Astrocyte (in vitro differentiated cells and primary cell): ENCODE data around the gene CHGA. TPM values are rescaled to one million over a fixed set of nuclear protein-coding genes. Genes with fewer than 3 reads are reported as not detected.

Experiments
- DNase-seq: peaks from one replicate; pipeline ENCODE4 v3.0.0-alpha.2; 2010; ENCODE audit warnings: low read depth
- FAIRE-seq: peaks from 2 replicates; lab custom pipeline; 2011; peaks lifted over from hg19 to GRCh38; lab: Jason Lieb, UNC
- H2AFZ ChIP-seq: 2 replicates; pipeline ENCODE4 v1.6.0; 2012; ENCODE audit warnings: low read depth, low read length, inconsistent platforms
- H3K27ac ChIP-seq: 2 replicates; pipeline ENCODE4 v1.5.1; 2011; ENCODE audit warnings: low read depth, low read length, inconsistent platforms
- H3K27me3 ChIP-seq: 2 replicates; pipeline ENCODE4 v1.6.0; 2011; ENCODE audit warnings: low read length, inconsistent platforms; ENCODE audit not compliant: insufficient read depth
- H3K36me3 ChIP-seq: 2 replicates; pipeline ENCODE4 v1.5.1; 2011; ENCODE audit warnings: low read length, inconsistent platforms; ENCODE audit not compliant: insufficient read depth
- H3K4me1 ChIP-seq: 2 replicates; pipeline ENCODE4 v1.5.1; 2011; ENCODE audit warnings: low read length, inconsistent platforms; ENCODE audit not compliant: insufficient read depth
- H3K4me2 ChIP-seq: 2 replicates; pipeline ENCODE4 v1.6.0; 2012; ENCODE audit warnings: low read length, inconsistent platforms
- H3K4me3 ChIP-seq: 2 replicates; pipeline ENCODE4 v1.5.1; 2011; ENCODE audit warnings: low read depth, mild to moderate bottlenecking, low read length, inconsistent platforms; ENCODE audit not compliant: insufficient read depth
- H3K79me2 ChIP-seq: 2 replicates; pipeline ENCODE4 v1.6.0; 2012; ENCODE audit warnings: mild to moderate bottlenecking, low read length, inconsistent platforms; ENCODE audit not compliant: insufficient read depth
- H3K9ac ChIP-seq: 2 replicates; pipeline ENCODE4 v1.6.0; 2012; ENCODE audit warnings: mild to moderate bottlenecking, low read length, inconsistent platforms
- H3K9me3 ChIP-seq: 2 replicates; pipeline ENCODE4 v1.5.1; 2012; ENCODE audit warnings: low read depth, mild to moderate bottlenecking, low read length, inconsistent platforms; ENCODE audit not compliant: insufficient read depth
- H4K20me1 ChIP-seq: 2 replicates; pipeline ENCODE4 v1.6.0; 2012; ENCODE audit warnings: low read length, inconsistent platforms; ENCODE audit not compliant: insufficient read depth
- H3K27ac Mint-ChIP-seq: one replicate; pipeline ENCODE4 v1.8.0; 2021; ENCODE audit warnings: mild to moderate bottlenecking, mixed read lengths; ENCODE audit not compliant: unreplicated experiment
- H3K27me3 Mint-ChIP-seq: one replicate; pipeline ENCODE4 v1.8.0; 2021; ENCODE audit warnings: low read depth, mixed read lengths; ENCODE audit not compliant: unreplicated experiment
- H3K36me3 Mint-ChIP-seq: one replicate; pipeline ENCODE4 v1.8.0; 2021; ENCODE audit warnings: low read depth, mixed read lengths; ENCODE audit not compliant: unreplicated experiment
- H3K4me1 Mint-ChIP-seq: one replicate; pipeline ENCODE4 v1.8.0; 2021; ENCODE audit warnings: low read depth, mixed read lengths; ENCODE audit not compliant: unreplicated experiment
- H3K4me3 Mint-ChIP-seq: one replicate; pipeline ENCODE4 v1.8.0; 2021; ENCODE audit warnings: mild to moderate bottlenecking, moderate library complexity, mixed read lengths; ENCODE audit not compliant: unreplicated experiment
- H3K9me3 Mint-ChIP-seq: one replicate; pipeline ENCODE4 v1.8.0; 2021; ENCODE audit warnings: mild to moderate bottlenecking, mixed read lengths; ENCODE audit not compliant: unreplicated experiment
- EZH2 ChIP-seq: IDR thresholded peaks from 2 replicates; pipeline ENCODE4 v1.6.1; 2012; ENCODE audit warnings: mild to moderate bottlenecking, low read length, inconsistent platforms; ENCODE audit not compliant: insufficient read depth
- total RNA-seq: library from RNA; stranded (reverse); gene quantifications from 2 replicates; pipeline ENCODE4 v1.2.1, GENCODE V29; 2021
- TF ChIP-seq, protein P1 (sequence below): IDR thresholded peaks from 2 replicates; pipeline ENCODE4 v1.5.1; 2011; ENCODE audit warnings: low read depth, mild to moderate bottlenecking, inconsistent platforms, low read length, moderate library complexity; ENCODE audit not compliant: insufficient read depth

Gene CHGA
- total RNA-seq, 1 donor from 2014 or later = not detected

DNA sequence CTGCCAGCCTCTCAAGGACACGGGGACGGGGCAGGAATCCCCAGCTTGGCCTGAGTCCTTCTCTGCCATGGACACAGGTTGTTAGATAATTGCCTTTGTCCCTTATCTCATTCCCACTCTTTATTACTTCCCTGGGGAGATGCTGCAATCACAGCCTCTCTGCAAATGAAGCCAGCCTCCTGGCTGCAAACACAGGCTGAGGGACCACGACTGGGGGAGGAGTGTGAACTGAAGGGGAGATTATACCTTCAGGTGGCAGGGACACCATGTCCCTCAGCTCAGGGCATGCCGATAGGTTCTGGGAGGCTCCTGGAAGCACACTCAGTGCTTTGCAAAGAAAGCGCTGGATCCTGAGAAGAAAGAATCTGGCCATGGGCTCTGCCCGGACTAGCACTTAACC is 16.1 kb upstream of the CHGA start:
- H3K4me3 ChIP-seq = no peak overlapping the region
- no peaks in the 10 kb centered on the region for H3K79me2 ChIP-seq
- H4K20me1 ChIP-seq = no peaks in the 10 kb centered on the region
- H3K4me2 ChIP-seq = no peak overlapping the region
- FAIRE-seq = no peak
- TF ChIP-seq, protein P1, sequence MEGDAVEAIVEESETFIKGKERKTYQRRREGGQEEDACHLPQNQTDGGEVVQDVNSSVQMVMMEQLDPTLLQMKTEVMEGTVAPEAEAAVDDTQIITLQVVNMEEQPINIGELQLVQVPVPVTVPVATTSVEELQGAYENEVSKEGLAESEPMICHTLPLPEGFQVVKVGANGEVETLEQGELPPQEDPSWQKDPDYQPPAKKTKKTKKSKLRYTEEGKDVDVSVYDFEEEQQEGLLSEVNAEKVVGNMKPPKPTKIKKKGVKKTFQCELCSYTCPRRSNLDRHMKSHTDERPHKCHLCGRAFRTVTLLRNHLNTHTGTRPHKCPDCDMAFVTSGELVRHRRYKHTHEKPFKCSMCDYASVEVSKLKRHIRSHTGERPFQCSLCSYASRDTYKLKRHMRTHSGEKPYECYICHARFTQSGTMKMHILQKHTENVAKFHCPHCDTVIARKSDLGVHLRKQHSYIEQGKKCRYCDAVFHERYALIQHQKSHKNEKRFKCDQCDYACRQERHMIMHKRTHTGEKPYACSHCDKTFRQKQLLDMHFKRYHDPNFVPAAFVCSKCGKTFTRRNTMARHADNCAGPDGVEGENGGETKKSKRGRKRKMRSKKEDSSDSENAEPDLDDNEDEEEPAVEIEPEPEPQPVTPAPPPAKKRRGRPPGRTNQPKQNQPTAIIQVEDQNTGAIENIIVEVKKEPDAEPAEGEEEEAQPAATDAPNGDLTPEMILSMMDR = no peak
- TF ChIP-seq EZH2 = no peak
- H3K9me3 Mint-ChIP-seq = peaks cover 3% of the 10 kb centered on the region
- H3K9me3 ChIP-seq = no peaks in the 10 kb centered on the region
- H3K4me1 Mint-ChIP-seq = no peaks in the 10 kb centered on the region
- H3K4me1 ChIP-seq = no peaks in the 10 kb centered on the region
- no peak overlapping the region for H3K27ac ChIP-seq
- peaks cover 33% of the 10 kb centered on the region for H3K27me3 Mint-ChIP-seq
- no peaks in the 10 kb centered on the region for H3K36me3 ChIP-seq
- H3K27me3 ChIP-seq = peaks cover 16% of the 10 kb centered on the region
- no peak overlapping the region for H3K27ac Mint-ChIP-seq
- no peak overlapping the region for H3K9ac ChIP-seq
- H3K36me3 Mint-ChIP-seq = no peaks in the 10 kb centered on the region
- H2AFZ ChIP-seq = no peak overlapping the region
- DNase-seq = no peak
- H3K4me3 Mint-ChIP-seq = no peak overlapping the region

DNA sequence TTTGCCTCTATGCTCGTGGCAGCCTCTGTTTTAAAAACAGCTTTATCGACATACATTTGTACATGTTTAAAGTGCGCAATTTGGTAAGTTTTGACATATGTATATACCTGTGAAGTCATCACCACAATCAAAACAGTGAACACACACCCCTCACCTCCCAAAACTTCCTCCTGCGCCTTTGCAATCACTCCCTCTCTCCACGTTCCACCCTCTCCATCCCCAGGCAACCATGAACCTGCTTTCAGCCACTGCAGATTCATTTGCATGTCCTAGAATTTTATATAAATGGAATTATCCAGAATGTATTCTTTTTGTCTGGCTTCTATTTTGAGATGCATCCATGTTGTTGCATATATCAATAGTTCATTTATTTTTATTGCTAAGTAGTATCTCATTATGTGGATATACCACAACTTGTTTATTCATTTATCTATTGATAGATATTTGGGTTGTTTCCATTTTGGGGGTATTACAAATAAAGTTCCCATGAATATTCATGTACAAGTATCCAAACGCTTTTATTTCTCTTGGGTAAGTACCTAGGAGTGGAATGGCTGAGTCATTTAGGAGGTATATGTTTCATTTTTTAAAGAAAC is 15.5 kb upstream of the CHGA start:
- Histone ChIP-seq H4K20me1 (no peaks in the 10 kb centered on the region), H3K79me2 (no peaks in the 10 kb centered on the region), H3K4me3 (no peak overlapping the region), H3K27me3 (peaks cover 14% of the 10 kb centered on the region), H2AFZ (no peak overlapping the region), H3K9me3 (no peaks in the 10 kb centered on the region), H3K4me2 (no peak overlapping the region), H3K9ac (no peak overlapping the region), H3K36me3 (no peaks in the 10 kb centered on the region), H3K27ac (no peak overlapping the region), H3K4me1 (no peaks in the 10 kb centered on the region)
- TF ChIP-seq, protein P1 = no peak
- TF ChIP-seq EZH2 = no peak
- Mint-ChIP-seq H3K4me3 (no peak overlapping the region), H3K36me3 (no peaks in the 10 kb centered on the region), H3K27me3 (peaks cover 29% of the 10 kb centered on the region), H3K27ac (no peak overlapping the region), H3K4me1 (no peaks in the 10 kb centered on the region), H3K9me3 (peaks cover 3% of the 10 kb centered on the region)
- DNase-seq (no peak), FAIRE-seq (no peak)

DNA sequence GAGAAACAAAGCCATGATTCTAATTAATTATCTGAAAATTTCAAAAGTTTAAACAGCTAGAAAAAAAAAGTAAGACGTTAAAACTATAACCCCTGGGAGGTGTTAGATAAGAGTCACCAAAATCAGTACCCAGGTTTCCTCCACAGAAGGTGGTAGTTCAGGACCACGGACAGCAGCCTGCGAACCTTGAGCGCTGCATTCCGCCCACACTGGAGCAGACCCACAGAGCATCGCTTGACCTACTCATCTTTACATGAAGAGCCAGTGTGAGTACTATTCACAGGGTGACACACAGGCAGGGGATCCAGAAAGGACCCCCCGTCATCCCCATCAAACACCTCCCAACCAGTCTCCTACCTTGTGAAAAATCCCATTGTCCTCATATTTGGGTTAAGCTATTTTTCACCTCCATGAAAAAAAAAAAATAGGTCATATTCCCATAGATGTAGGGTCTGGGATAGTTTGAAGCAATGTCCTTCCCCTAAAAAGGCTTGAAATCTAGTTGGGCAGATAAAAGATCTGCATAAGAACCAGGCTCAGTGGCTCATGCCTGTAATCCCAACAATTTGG is 8.8 kb upstream of the CHGA start:
- Histone ChIP-seq H3K27me3 (peaks cover 7% of the 10 kb centered on the region), H3K9me3 (no peaks in the 10 kb centered on the region), H3K79me2 (no peaks in the 10 kb centered on the region), H3K4me2 (no peak overlapping the region), H3K4me1 (no peaks in the 10 kb centered on the region), H3K4me3 (no peak overlapping the region), H3K36me3 (no peaks in the 10 kb centered on the region), H2AFZ (no peak overlapping the region), H3K9ac (no peak overlapping the region), H3K27ac (no peak overlapping the region), H4K20me1 (no peaks in the 10 kb centered on the region)
- Mint-ChIP-seq H3K27me3 (peaks cover 48% of the 10 kb centered on the region), H3K4me1 (no peaks in the 10 kb centered on the region), H3K4me3 (no peak overlapping the region), H3K9me3 (peaks cover 5% of the 10 kb centered on the region), H3K27ac (no peak overlapping the region), H3K36me3 (no peaks in the 10 kb centered on the region)
- FAIRE-seq (no peak), DNase-seq (peak; percentile 10)
- TF ChIP-seq EZH2 = no peak
- TF ChIP-seq, protein P1 = no peak
